PC-9 (cell line): ENCODE results near the gene RETREG1. TPM values are rescaled to one million over a fixed set of nuclear protein-coding genes. Genes with fewer than 3 reads are reported as not detected.

Experiments
- BruUV-seq: library from RNA; stranded (reverse); fragments of 400-500 nt; replicated peaks from 2 replicates; lab custom pipeline; 2021; lab: Mats Ljungman, UMichigan
- CTCF ChIA-PET: fragments of 300-600 bp; sonication (Branson Sonifier 250); formaldehyde crosslinking; loops from one replicate; lab custom pipeline; 2022; ENCODE audit warnings: antibody characterized with exemption; lab: Charles Lee
- POLR2A ChIA-PET: fragments of 300-600 bp; sonication (Branson Sonifier 250); formaldehyde crosslinking; loops from one replicate; lab custom pipeline; 2022; ENCODE audit warnings: antibody characterized with exemption; ENCODE audit not compliant: unreplicated experiment; lab: Charles Lee
- DNase-seq, 2 experiments: peaks; one replicate each; pipeline versions ENCODE4 v3.0.0 to v3.0.0-alpha.2; 2015 to 2022; ENCODE audit warnings: mixed read lengths in 1 of 2
- H2AFZ ChIP-seq: fragments of 200-600 bp; sonication (generic); 2 replicates; pipeline ENCODE4 v1.8.1; 2017; ENCODE audit warnings: antibody characterized with exemption
- H3F3A ChIP-seq: fragments of 200-600 bp; sonication (generic); 2 replicates; pipeline ENCODE4 v1.8.1; 2017; ENCODE audit warnings: antibody characterized with exemption, mild to moderate bottlenecking, low read depth; ENCODE audit not compliant: insufficient read depth
- H3K27ac ChIP-seq: fragments of 200-600 bp; sonication (generic); 2 replicates; pipeline ENCODE4 v1.6.1; 2016; ENCODE audit warnings: mixed run types
- H3K27me3 ChIP-seq: fragments of 200-600 bp; sonication (generic); 2 replicates; pipeline ENCODE4 v1.6.1; 2016; ENCODE audit warnings: low read depth, mixed run types; ENCODE audit not compliant: insufficient read depth
- H3K36me3 ChIP-seq: fragments of 200-600 bp; sonication (generic); 2 replicates; pipeline ENCODE4 v1.6.1; 2016; ENCODE audit warnings: low read depth, mixed run types
- H3K4me1 ChIP-seq: fragments of 200-600 bp; sonication (generic); replicated peaks from 2 replicates; pipeline ENCODE4 v1.6.1; 2016; ENCODE audit warnings: mixed run types; ENCODE audit not compliant: insufficient read depth
- H3K4me2 ChIP-seq: fragments of 200-600 bp; sonication (generic); 2 replicates; pipeline ENCODE4 v1.6.1; 2017; ENCODE audit warnings: mixed run types
- H3K4me3 ChIP-seq: fragments of 200-600 bp; sonication (generic); 2 replicates; pipeline ENCODE4 v1.6.1; 2016; ENCODE audit warnings: mixed run types
- H3K79me2 ChIP-seq: fragments of 200-600 bp; sonication (generic); 2 replicates; pipeline ENCODE4 v1.6.1; 2017; ENCODE audit warnings: low read depth, mixed run types
- H3K9me2 ChIP-seq: fragments of 200-600 bp; sonication (generic); 2 replicates; pipeline ENCODE4 v1.8.1; 2017; ENCODE audit warnings: mild to moderate bottlenecking; ENCODE audit not compliant: insufficient read depth
- H3K9me3 ChIP-seq: fragments of 200-600 bp; sonication (generic); 2 replicates; pipeline ENCODE4 v1.8.1; 2016; ENCODE audit warnings: low read depth; ENCODE audit not compliant: insufficient read depth
- H4K20me1 ChIP-seq: fragments of 200-600 bp; sonication (generic); 2 replicates; pipeline ENCODE4 v1.8.1; 2017; ENCODE audit not compliant: insufficient read depth
- CTCF ChIP-seq: fragments of 200-600 bp; sonication (generic); conservative IDR thresholded peaks from 2 replicates; pipeline ENCODE4 v1.6.1; 2017; ENCODE audit warnings: mixed run types, antibody characterized with exemption, mild to moderate bottlenecking, moderate library complexity
- EZH2 ChIP-seq: fragments of 200-600 bp; sonication (generic); IDR thresholded peaks from 2 replicates; pipeline ENCODE4 v1.8.0; 2017; ENCODE audit warnings: antibody characterized with exemption, low read depth
- intact Hi-C: fragments of 100-400 bp; cut with micrococcal nuclease; formaldehyde crosslinking; loops from one replicate; pipeline ENCODE4 v1.10.0; 2022; ENCODE audit not compliant: unreplicated experiment
- total RNA-seq: library from RNA; stranded (reverse); gene quantifications from 2 replicates; pipeline ENCODE4 v1.2.3, GENCODE V29; 2021

Gene RETREG1
- total RNA-seq, 1 experiment from 2014 or later: 9.7 TPM

- no peak for TF ChIP-seq EZH2
- no peak for TF ChIP-seq CTCF
- POLR2A ChIA-PET: interaction anchor here (0.6 to 0.8 kb wide), 4 partner anchors 9 to 1663 kb away, joined by 3 to 6 read pairs (median 6); no protein-coding TSS in a partner anchor
- intact Hi-C loops: loop anchor here (2.0 kb wide), 1 partner anchor 43 kb away; no protein-coding TSS in a partner anchor
- Histone ChIP-seq H3K4me2 (peak overlapping the region; percentile 53), H3K4me3 (no peak overlapping the region), H2AFZ (peak overlapping the region; percentile 48; the same call in 1 of the 2 replicates), H3K4me1 (peaks cover 23% of the 10 kb centered on the region), H3K36me3 (no peaks in the 10 kb centered on the region), H3K27me3 (no peaks in the 10 kb centered on the region), H3K27ac (peak overlapping the region; percentile 42), H3F3A (no peaks in the 10 kb centered on the region), H3K9me3 (no peaks in the 10 kb centered on the region), H3K9me2 (no peaks in the 10 kb centered on the region), H4K20me1 (no peaks in the 10 kb centered on the region), H3K79me2 (no peaks in the 10 kb centered on the region)
- DNase-seq: peak; percentile 77 to 82
- CTCF ChIA-PET: interaction anchor here (0.5 to 1.6 kb wide), 5 partner anchors 13 to 75 kb away, joined by 3 to 8 read pairs (median 5); no protein-coding TSS in a partner anchor
- no TSS peak for BruUV-seq
These were observed 80.6 kb downstream of the RETREG1 start for GRCh38 chr5:16536246-16536645.

DNA sequence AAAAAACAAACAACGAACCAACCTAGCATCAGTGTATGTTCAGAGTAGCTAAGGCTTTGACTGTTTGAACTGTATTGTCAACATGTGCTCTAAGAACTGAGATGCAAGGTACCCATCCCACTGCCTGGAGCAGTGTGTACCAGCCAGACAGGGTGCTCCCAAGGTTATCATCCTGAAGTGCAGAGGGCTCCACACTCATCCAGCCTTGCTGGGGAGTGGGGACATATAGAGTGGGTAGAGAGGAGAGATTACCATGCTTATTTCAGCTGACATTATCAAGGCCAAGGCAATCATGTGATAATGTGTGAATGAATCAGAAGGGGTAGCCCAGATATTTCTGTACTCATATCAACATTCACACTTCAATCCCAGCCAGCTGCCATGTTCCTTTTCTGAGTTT, 82.5 kb downstream of the RETREG1 start:
- intact Hi-C loops: no loop called here
- CTCF ChIA-PET: no interaction called here
- Histone ChIP-seq H3K27ac (no peak overlapping the region), H3K9me2 (no peaks in the 10 kb centered on the region), H3K4me1 (peaks cover 20% of the 10 kb centered on the region), H3K79me2 (no peaks in the 10 kb centered on the region), H3K27me3 (no peaks in the 10 kb centered on the region), H4K20me1 (no peaks in the 10 kb centered on the region), H3K4me2 (no peak overlapping the region), H3F3A (no peaks in the 10 kb centered on the region), H3K36me3 (no peaks in the 10 kb centered on the region), H3K9me3 (no peaks in the 10 kb centered on the region), H3K4me3 (no peak overlapping the region), H2AFZ (no peak overlapping the region)
- BruUV-seq: no TSS peak
- POLR2A ChIA-PET: interaction anchor here (0.6 kb wide), 2 partner anchors 60 to 1305 kb away, joined by 4 to 5 read pairs; no protein-coding TSS in a partner anchor
- TF ChIP-seq CTCF (no peak), EZH2 (no peak)
- DNase-seq: no peak

DNA sequence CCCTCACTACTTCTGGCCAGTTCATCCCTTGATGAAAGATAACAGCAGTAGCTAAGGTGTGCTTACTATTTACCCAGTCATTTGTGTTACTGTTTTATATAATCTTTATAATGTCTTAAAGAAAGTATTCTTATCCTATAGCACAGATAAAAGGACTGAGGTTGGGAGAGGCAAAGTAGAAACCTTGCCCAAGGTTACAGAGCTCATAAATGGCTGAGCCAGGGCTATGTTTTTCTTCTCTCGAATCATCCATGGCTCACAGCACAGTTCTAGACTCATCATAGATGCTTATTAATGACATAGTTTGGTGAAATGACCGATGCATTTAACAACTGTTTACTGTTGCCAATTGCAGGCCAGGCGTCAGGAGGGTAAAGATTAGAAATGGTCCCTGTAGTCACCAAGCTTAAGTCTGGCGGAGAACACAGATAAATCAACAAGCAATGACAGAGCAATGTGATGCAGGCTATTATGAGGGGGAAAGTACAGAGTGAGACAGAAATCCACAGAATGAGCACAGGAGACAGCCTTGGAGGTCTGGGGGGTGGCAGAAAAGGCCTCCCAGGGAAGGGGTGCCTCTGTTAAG, 85.6 kb downstream of the RETREG1 start:
- CTCF ChIA-PET: no interaction called here
- Histone ChIP-seq H3K79me2 (no peaks in the 10 kb centered on the region), H3K4me3 (no peak overlapping the region), H3K4me2 (no peak overlapping the region), H3K36me3 (no peaks in the 10 kb centered on the region), H3K9me3 (no peaks in the 10 kb centered on the region), H3K4me1 (peaks cover 5% of the 10 kb centered on the region), H4K20me1 (no peaks in the 10 kb centered on the region), H3K27me3 (no peaks in the 10 kb centered on the region), H3K27ac (no peak overlapping the region), H3K9me2 (no peaks in the 10 kb centered on the region), H2AFZ (no peak overlapping the region), H3F3A (no peaks in the 10 kb centered on the region)
- POLR2A ChIA-PET: no interaction called here
- no peak for TF ChIP-seq CTCF
- no peak for DNase-seq
- BruUV-seq: no TSS peak
- intact Hi-C loops: no loop called here
